Activated CD8-positive, alpha-beta memory T cell treated with anti-CD3 and anti-CD28 coated beads, Interleukin-2, amount 50 U/mL, for 1 hour (primary cell): ENCODE results near the gene GATA5.
"Not testable (repeated sequence)": the region's sequence is repeated elsewhere in the genome, so short reads cannot be mapped to it uniquely, and the experiment has no call there.

ENCODE experiments used
- DNase-seq: peaks from one replicate; pipeline ENCODE4 v3.0.0-alpha.2; 2020; ENCODE audit errors: extremely low read depth

The GATA5 gene

GRCh38 chr20:62430866-62431447 is 44.8 kb downstream of the GATA5 start:
- DNase-seq: no peak

GRCh38 chr20:62430311-62430853 is 45.4 kb downstream of the GATA5 start:
- DNase-seq: no peak

- no peak for DNase-seq
These were observed 46.1 kb downstream of the GATA5 start for GRCh38 chr20:62429455-62430310.

- DNase-seq: no peak
These were observed 47.1 kb downstream of the GATA5 start for GRCh38 chr20:62428396-62429295.

- DNase-seq: no peak
These were observed 47.8 kb downstream of the GATA5 start for GRCh38 chr20:62428002-62428372.

GRCh38 chr20:62427172-62428001 is 48.4 kb downstream of the GATA5 start, which contains the start of gene RBBP8NL:
RBBP8NL (minus strand) TSS chr20:62427539; CDS start chr20:62419647, 7,892 bp downstream.
- DNase-seq: no peak

- DNase-seq: no peak
These were observed 49.1 kb downstream of the GATA5 start for GRCh38 chr20:62426699-62427131.

- not testable (repeated sequence) for DNase-seq
These were observed 49.8 kb downstream of the GATA5 start for GRCh38 chr20:62426059-62426348.

GRCh38 chr20:62425281-62426058 is 50.3 kb downstream of the GATA5 start:
- no peak for DNase-seq

- no peak for DNase-seq
These were observed 51.3 kb downstream of the GATA5 start for GRCh38 chr20:62424249-62425107.

- DNase-seq: no peak
These were observed 52.5 kb downstream of the GATA5 start for GRCh38 chr20:62423326-62423706.

GRCh38 chr20:62422636-62423325 is 53.0 kb downstream of the GATA5 start:
- no peak for DNase-seq

GRCh38 chr20:62421716-62421990 is 54.1 kb downstream of the GATA5 start:
- no peak for DNase-seq

GRCh38 chr20:62420846-62421715 is 54.7 kb downstream of the GATA5 start:
- DNase-seq: no peak

GRCh38 chr20:62419759-62420158 is 56.0 kb downstream of the GATA5 start:
- DNase-seq: no peak

GRCh38 chr20:62418709-62419487 is 56.9 kb downstream of the GATA5 start:
- no peak for DNase-seq

- DNase-seq: no peak
These were observed 57.6 kb downstream of the GATA5 start for GRCh38 chr20:62417981-62418708.
